ENCODE measurements around the gene KPNA1. TPM values are rescaled to one million over a fixed set of nuclear protein-coding genes. Genes with fewer than 3 reads are reported as not detected.
A peak's percentile ranks its signal among the peaks of the same experiment; 100 is the strongest.

KPNA1 gene
- total and polyA plus RNA-seq, 2 of the 13 experiments (the other 11 are each of a cell fraction or from before 2014, with no cell fraction given), result 15.4 to 30.0 TPM

DNA sequence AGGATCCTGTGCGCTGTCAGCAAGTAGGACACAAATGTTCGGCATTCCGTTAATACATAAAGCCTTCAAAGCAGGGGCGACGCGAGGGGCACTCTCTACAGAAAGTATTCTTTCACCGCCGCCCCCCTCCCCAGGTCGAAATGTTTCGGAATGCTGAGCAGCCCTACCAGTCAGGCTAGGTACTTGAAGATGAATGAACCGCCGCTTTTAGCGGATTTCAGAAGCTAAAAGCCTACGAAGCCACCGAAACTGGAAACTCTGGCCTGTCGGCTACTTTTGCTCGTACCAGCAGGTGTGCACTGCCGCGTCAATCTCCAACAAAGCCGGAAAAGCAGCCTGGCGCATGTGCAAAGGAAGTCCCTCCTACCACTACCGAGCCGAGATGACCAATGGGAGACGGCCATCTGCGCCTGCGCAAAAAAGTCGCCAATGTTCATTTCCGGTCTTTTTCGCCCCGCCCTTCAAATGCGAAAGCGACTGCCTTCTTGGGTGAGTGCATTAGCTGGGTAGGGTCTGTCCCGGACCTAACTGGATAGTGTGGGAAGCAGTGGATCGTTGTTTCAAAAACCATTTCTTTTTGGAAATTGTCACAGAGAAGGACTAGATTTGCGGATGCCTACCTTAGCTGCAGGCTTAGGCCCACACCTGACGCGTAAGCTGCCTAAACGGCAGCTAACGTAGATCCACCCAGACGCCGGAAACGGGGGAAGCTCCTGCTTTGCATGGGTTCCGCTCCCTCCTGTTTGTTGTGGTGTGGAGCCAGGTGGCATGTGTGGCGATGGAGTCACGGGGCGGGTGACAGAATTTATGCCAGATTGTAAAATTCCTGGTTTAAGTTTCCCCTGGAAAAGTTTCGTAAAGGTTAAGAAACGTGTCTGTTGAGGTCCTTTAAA lies 98.7 kb downstream of the KPNA1 start, which contains the start of gene WDR5B (continued):
- TF ChIP-seq ARID4A (CRISPR knock-in tag; IDR thresholded peaks at IDR 0.05; ENCODE audit: borderline replicate concordance) (peak; percentile 84; the same call in 1 of the 2 replicates), KDM2A (CRISPR knock-in tag; IDR thresholded peaks at IDR 0.05; ENCODE audit: borderline replicate concordance, low read depth) (peak; percentile 96), NONO (IDR thresholded peaks at IDR 0.05) (no peak), NONO (CRISPR knock-in tag; conservative IDR thresholded peaks at IDR 0.05) (peak; percentile 73), CREB1 (IDR thresholded peaks at IDR 0.05) (peak; percentile 49), CREB1 (CRISPR knock-in tag; IDR thresholded peaks at IDR 0.05) (peak; percentile 79), KDM3A (CRISPR knock-in tag; IDR thresholded peaks at IDR 0.05; ENCODE audit: low read depth) (0 out of 2 replicates have a peak, but pooled peaks have one; percentile 36), ZNF557 (CRISPR knock-in tag; IDR thresholded peaks at IDR 0.05) (peak; percentile 27; the same call in 1 of the 2 replicates), MIER3 (CRISPR knock-in tag; IDR thresholded peaks at IDR 0.05; ENCODE audit: borderline replicate concordance) (peak; percentile 37; the same call in 1 of the 2 replicates), ZFY (CRISPR knock-in tag; IDR thresholded peaks at IDR 0.05) (peak; percentile 95), ZNF740 (CRISPR knock-in tag; IDR thresholded peaks at IDR 0.05) (peak; percentile 26; the same call in 1 of the 2 replicates), PBX2 (CRISPR knock-in tag; IDR thresholded peaks at IDR 0.05) (peak; percentile 64; the same call in 1 of the 2 replicates), ZNF562 (CRISPR knock-in tag; IDR thresholded peaks at IDR 0.05; ENCODE audit: borderline replicate concordance) (no peak), ZNF44 (CRISPR knock-in tag; IDR thresholded peaks at IDR 0.05) (0 out of 2 replicates have a peak, but pooled peaks have one; percentile 1), ZNF10 (CRISPR knock-in tag; IDR thresholded peaks at IDR 0.05; ENCODE audit: borderline replicate concordance, low read depth) (no peak)
- TF ChIP-seq, protein P1, sequence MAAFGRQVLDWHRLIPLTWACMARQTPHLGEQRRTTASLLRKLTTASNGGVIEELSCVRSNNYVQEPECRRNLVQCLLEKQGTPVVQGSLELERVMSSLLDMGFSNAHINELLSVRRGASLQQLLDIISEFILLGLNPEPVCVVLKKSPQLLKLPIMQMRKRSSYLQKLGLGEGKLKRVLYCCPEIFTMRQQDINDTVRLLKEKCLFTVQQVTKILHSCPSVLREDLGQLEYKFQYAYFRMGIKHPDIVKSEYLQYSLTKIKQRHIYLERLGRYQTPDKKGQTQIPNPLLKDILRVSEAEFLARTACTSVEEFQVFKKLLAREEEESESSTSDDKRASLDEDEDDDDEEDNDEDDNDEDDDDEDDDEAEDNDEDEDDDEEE (CRISPR knock-in tag; IDR thresholded peaks at IDR 0.05), result peak; percentile 66
- TF ChIP-seq, protein P2, sequence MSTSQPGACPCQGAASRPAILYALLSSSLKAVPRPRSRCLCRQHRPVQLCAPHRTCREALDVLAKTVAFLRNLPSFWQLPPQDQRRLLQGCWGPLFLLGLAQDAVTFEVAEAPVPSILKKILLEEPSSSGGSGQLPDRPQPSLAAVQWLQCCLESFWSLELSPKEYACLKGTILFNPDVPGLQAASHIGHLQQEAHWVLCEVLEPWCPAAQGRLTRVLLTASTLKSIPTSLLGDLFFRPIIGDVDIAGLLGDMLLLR (CRISPR knock-in tag; IDR thresholded peaks at IDR 0.05), result peak; percentile 80
- TF ChIP-seq, protein P3, sequence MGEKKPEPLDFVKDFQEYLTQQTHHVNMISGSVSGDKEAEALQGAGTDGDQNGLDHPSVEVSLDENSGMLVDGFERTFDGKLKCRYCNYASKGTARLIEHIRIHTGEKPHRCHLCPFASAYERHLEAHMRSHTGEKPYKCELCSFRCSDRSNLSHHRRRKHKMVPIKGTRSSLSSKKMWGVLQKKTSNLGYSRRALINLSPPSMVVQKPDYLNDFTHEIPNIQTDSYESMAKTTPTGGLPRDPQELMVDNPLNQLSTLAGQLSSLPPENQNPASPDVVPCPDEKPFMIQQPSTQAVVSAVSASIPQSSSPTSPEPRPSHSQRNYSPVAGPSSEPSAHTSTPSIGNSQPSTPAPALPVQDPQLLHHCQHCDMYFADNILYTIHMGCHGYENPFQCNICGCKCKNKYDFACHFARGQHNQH (CRISPR knock-in tag; IDR thresholded peaks at IDR 0.05), result peak; percentile 77
- TF ChIP-seq, protein P4, sequence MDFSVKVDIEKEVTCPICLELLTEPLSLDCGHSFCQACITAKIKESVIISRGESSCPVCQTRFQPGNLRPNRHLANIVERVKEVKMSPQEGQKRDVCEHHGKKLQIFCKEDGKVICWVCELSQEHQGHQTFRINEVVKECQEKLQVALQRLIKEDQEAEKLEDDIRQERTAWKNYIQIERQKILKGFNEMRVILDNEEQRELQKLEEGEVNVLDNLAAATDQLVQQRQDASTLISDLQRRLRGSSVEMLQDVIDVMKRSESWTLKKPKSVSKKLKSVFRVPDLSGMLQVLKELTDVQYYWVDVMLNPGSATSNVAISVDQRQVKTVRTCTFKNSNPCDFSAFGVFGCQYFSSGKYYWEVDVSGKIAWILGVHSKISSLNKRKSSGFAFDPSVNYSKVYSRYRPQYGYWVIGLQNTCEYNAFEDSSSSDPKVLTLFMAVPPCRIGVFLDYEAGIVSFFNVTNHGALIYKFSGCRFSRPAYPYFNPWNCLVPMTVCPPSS (IDR thresholded peaks at IDR 0.05), result no peak

All from HepG2 (cell line).